ENCODE data around the gene GALNT16. TPM values are rescaled to one million over a fixed set of nuclear protein-coding genes. Genes with fewer than 3 reads are reported as not detected.

The GALNT16 gene
- total and polyA plus RNA-seq, 2 of the 8 experiments (the other 6 are each of a cell fraction or from before 2014, with no cell fraction given) = 5.4 to 6.3 TPM

- Histone ChIP-seq H3K4ac (replicated peaks; ENCODE audit: insufficient read length, low read depth, low read length) (no peak overlapping the region), H2AFZ (ENCODE audit: low read length) (no peak overlapping the region), H3K27ac (ENCODE audit: low read depth, low read length) (no peak overlapping the region), H3K4me3 (ENCODE audit: extremely low read depth in 1 of 4, insufficient read depth in 2 of 4, low read depth in 3 of 4, low read length in 4 of 4) (no peak overlapping the region), H3K18ac (ENCODE audit: extremely low read depth, low read length) (no peak overlapping the region), H3K56ac (replicated peaks; ENCODE audit: insufficient read length, low read depth, low read length) (peak overlapping the region; percentile 98), H2BK20ac (ENCODE audit: low read length) (0 out of 2 replicates have a peak overlapping the region, but pooled peaks have one; percentile 51), H4K8ac (ENCODE audit: extremely low read depth, insufficient read depth, low read length) (no peak overlapping the region), H4K91ac (replicated peaks; ENCODE audit: insufficient read length, low read length) (no peak overlapping the region), H3K23ac (ENCODE audit: insufficient read length) (no peak overlapping the region), H2AK5ac (ENCODE audit: low read depth, low read length) (peak overlapping the region; percentile 71; the same call in 1 of the 2 replicates), H3K4me1 (replicated peaks in 1 of 4; ENCODE audit: control insufficient read depth in 3 of 4, insufficient read depth in 4 of 4, low read length in 3 of 4) (peaks cover 0 to 5% (median 0%) of the 10 kb centered on the region in 4 experiments; a peak in 2 of 7 replicates), H4K5ac (ENCODE audit: insufficient read length, low read depth, low read length) (no peak overlapping the region), H3K4me2 (ENCODE audit: insufficient read depth in 1 of 2, low read depth in 2 of 2, low read length in 2 of 2) (no peak overlapping the region), H3K9me3 (ENCODE audit: insufficient read depth in 2 of 2, low read depth in 1 of 2, low read length in 1 of 2) (no peaks in the 10 kb centered on the region), H2BK120ac (replicated peaks; ENCODE audit: low read depth, low read length) (no peak overlapping the region), H2BK5ac (ENCODE audit: low read depth, low read length) (no peak overlapping the region; the same call in 1 of the 2 replicates), H2BK15ac (ENCODE audit: low read length) (0 out of 2 replicates have a peak overlapping the region, but pooled peaks have one; percentile 55), H3K27me3 (replicated peaks in 1 of 4; ENCODE audit: control insufficient read depth in 3 of 4, extremely low read depth in 1 of 4, insufficient read depth in 3 of 4, low read length in 3 of 4) (peaks cover 0 to 2% (median 0%) of the 10 kb centered on the region in 4 experiments; a peak in 1 of 7 replicates), H3K36me3 (ENCODE audit: control insufficient read depth in 2 of 4, insufficient read depth in 4 of 4, low read length in 3 of 4) (no peaks in the 10 kb centered on the region; a peak in 1 of 8 replicates), H4K20me1 (replicated peaks in 1 of 2; ENCODE audit: control insufficient read depth in 1 of 2, insufficient read depth in 2 of 2, low read length in 2 of 2) (peaks cover 0 to 7% of the 10 kb centered on the region in 2 experiments), H3K79me1 (ENCODE audit: low read depth, low read length) (no peaks in the 10 kb centered on the region; the same call in 1 of the 2 replicates), H3K9ac (replicated peaks in 1 of 4; ENCODE audit: extremely low read depth in 1 of 4, low read depth in 3 of 4, low read length in 3 of 4) (no peak overlapping the region; a peak in 1 of 7 replicates), H3K23me2 (ENCODE audit: low read depth, low read length) (peaks cover 9% of the 10 kb centered on the region; the same call in 1 of the 2 replicates), H3K14ac (ENCODE audit: insufficient read length) (no peak overlapping the region), H2BK12ac (ENCODE audit: low read depth, low read length) (no peak overlapping the region), H3K79me2 (ENCODE audit: control insufficient read depth in 1 of 2, insufficient read depth in 2 of 2, low read length in 2 of 2) (no peaks in the 10 kb centered on the region)
- ChIA-PET CTCF (ENCODE audit: partially characterized antibody) (interaction anchor here (0.9 to 2.1 kb wide), 7 partner anchors 10 to 94 kb away, joined by 3 to 9 read pairs (median 4); partner anchors contain the start of gene GALNT16), POLR2A (ENCODE audit: partially characterized antibody) (no interaction called here)
- FAIRE-seq (no peak), DNase-seq (ENCODE audit: low read depth in 1 of 2, low spot score in 2 of 2) (no peak)
- WGBS, 2 experiments (ENCODE audit: extremely low coverage in 1 of 2, insufficient coverage in 1 of 2, insufficient read length in 1 of 2, insufficient replicate concordance in 2 of 2, low coverage in 1 of 2, low lambda C conversion rate in 2 of 2, missing lambda C conversion rate in 1 of 2) = 67% methylated on average over 1 of the region's 1 CpG; no CpG with 5 or more reads in 1 of the 2 experiments
These were observed 9.4 kb downstream of the GALNT16 start for GRCh38 chr14:69269381-69269780.

Measured in H1 (cell line).